Mesothelial cell of epicardium (in vitro differentiated cells): ENCODE results near the gene PRDM15. TPM values are rescaled to one million over a fixed set of nuclear protein-coding genes. Genes with fewer than 3 reads are reported as not detected.
A peak's percentile ranks its signal among the peaks of the same experiment; 100 is the strongest.

ENCODE experiments used
- DNase-seq, 2 experiments: peaks; one replicate each; pipeline ENCODE4 v3.0.0; 2021; ENCODE audit warnings: low spot score in 2 of 2; ENCODE audit not compliant: unreplicated experiment in 2 of 2
- H3K27ac Mint-ChIP-seq: 2 replicates; pipeline ENCODE4 v1.8.0; 2021; ENCODE audit warnings: mixed read lengths
- H3K27me3 Mint-ChIP-seq: 2 replicates; pipeline ENCODE4 v1.8.0; 2021; ENCODE audit warnings: low read depth, mixed read lengths
- H3K36me3 Mint-ChIP-seq: 2 replicates; pipeline ENCODE4 v1.8.0; 2021; ENCODE audit warnings: mixed read lengths
- H3K4me1 Mint-ChIP-seq: 2 replicates; pipeline ENCODE4 v1.8.0; 2021; ENCODE audit warnings: mixed read lengths
- H3K4me3 Mint-ChIP-seq: 2 replicates; pipeline ENCODE4 v1.8.0; 2021; ENCODE audit warnings: mild to moderate bottlenecking, moderate library complexity, mixed read lengths
- H3K9me3 Mint-ChIP-seq: 2 replicates; pipeline ENCODE4 v1.8.0; 2021; ENCODE audit warnings: mixed read lengths
- total RNA-seq: library from RNA; stranded (reverse); gene quantifications from 3 replicates; pipeline ENCODE4 v1.2.1, GENCODE V29; 2021
- TF ChIP-seq, protein P1 (sequence below): fragments of 200-600 bp; sonication (generic); IDR thresholded peaks from one replicate; pipeline ENCODE4 v1.5.0; 2021; ENCODE audit warnings: antibody characterized with exemption; ENCODE audit not compliant: unreplicated experiment

The PRDM15 gene
- total RNA-seq, 1 donor from 2014 or later, result 12.0 TPM

DNA sequence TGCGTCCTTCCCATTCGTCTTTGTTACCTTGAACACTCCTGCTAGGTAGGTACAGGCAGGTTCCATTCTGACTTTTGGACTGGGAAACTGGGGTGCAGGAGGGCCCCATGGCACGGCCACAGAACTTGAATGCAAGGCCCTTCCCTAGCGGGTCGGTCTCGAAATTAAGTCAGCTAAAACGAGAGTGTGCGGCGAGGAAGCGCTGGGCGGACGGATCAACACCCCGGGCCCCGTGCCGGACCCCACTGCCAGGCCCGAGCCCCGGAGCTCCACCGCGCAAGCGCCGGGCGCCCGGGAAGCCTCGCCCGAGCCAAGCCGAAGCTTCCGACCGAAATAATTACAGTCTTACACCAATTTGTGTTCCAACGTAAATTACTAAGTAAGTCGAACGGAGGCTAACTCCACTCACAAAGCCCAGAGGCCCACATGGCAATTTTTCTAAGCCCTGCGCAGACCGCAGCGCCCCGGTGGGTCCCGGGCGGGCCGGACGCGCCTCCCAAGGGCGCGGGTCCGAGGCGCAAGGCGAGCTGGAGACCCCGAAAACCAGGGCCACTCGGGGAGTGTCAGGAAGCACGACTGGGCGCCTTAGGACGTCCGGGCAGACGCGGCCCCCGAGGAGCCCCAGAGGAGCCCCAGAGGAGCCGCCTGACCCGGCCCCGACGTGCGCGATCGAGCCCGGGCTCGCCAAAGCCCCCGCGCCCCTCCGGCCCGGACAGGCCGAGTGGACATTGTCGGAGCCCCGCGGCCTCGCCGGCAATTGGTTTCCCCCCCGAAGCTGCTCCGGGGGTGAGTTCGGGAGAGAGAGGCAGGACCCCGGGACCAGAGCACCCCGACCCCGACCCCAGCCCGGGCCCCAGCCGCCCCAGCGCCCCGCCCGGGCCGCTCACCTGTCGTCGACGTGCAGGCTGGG, 112.9 kb downstream of the PRDM15 start:
- peaks cover 63% of the 10 kb centered on the region for H3K4me1 Mint-ChIP-seq
- H3K4me3 Mint-ChIP-seq, result peak overlapping the region; percentile 80
- H3K9me3 Mint-ChIP-seq, result no peaks in the 10 kb centered on the region
- TF ChIP-seq, protein P1, sequence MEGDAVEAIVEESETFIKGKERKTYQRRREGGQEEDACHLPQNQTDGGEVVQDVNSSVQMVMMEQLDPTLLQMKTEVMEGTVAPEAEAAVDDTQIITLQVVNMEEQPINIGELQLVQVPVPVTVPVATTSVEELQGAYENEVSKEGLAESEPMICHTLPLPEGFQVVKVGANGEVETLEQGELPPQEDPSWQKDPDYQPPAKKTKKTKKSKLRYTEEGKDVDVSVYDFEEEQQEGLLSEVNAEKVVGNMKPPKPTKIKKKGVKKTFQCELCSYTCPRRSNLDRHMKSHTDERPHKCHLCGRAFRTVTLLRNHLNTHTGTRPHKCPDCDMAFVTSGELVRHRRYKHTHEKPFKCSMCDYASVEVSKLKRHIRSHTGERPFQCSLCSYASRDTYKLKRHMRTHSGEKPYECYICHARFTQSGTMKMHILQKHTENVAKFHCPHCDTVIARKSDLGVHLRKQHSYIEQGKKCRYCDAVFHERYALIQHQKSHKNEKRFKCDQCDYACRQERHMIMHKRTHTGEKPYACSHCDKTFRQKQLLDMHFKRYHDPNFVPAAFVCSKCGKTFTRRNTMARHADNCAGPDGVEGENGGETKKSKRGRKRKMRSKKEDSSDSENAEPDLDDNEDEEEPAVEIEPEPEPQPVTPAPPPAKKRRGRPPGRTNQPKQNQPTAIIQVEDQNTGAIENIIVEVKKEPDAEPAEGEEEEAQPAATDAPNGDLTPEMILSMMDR, result no peak
- peak overlapping the region; percentile 76 for H3K27ac Mint-ChIP-seq
- H3K27me3 Mint-ChIP-seq, result peaks cover 90% of the 10 kb centered on the region
- DNase-seq, result no peak
- H3K36me3 Mint-ChIP-seq, result no peaks in the 10 kb centered on the region

DNA sequence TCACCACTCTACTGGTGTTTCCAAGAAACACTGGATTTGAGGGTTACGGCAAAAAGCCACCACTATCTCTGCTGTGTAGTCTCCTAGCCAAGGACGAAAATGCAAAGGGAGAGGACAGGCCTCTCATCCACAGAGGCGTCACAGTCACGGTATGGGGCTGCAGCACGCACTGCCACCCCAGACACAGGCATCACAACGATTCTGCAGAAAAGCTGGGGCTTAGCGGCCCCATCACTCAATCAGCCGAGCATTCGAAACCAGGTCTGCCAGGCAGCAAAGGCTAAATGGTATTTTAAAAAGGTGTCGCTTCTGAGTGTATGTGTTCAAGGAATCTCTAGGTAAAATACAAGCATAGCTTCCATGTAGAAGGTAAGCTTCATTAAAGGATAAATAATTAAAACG, 113.7 kb downstream of the PRDM15 start:
- peaks cover 90% of the 10 kb centered on the region for H3K27me3 Mint-ChIP-seq
- no peaks in the 10 kb centered on the region for H3K9me3 Mint-ChIP-seq
- peak overlapping the region; percentile 80 for H3K4me3 Mint-ChIP-seq
- DNase-seq, result no peak
- H3K4me1 Mint-ChIP-seq, result peaks cover 70% of the 10 kb centered on the region
- no peaks in the 10 kb centered on the region for H3K36me3 Mint-ChIP-seq
- TF ChIP-seq, protein P1, result no peak
- peak overlapping the region; percentile 76 for H3K27ac Mint-ChIP-seq

DNA sequence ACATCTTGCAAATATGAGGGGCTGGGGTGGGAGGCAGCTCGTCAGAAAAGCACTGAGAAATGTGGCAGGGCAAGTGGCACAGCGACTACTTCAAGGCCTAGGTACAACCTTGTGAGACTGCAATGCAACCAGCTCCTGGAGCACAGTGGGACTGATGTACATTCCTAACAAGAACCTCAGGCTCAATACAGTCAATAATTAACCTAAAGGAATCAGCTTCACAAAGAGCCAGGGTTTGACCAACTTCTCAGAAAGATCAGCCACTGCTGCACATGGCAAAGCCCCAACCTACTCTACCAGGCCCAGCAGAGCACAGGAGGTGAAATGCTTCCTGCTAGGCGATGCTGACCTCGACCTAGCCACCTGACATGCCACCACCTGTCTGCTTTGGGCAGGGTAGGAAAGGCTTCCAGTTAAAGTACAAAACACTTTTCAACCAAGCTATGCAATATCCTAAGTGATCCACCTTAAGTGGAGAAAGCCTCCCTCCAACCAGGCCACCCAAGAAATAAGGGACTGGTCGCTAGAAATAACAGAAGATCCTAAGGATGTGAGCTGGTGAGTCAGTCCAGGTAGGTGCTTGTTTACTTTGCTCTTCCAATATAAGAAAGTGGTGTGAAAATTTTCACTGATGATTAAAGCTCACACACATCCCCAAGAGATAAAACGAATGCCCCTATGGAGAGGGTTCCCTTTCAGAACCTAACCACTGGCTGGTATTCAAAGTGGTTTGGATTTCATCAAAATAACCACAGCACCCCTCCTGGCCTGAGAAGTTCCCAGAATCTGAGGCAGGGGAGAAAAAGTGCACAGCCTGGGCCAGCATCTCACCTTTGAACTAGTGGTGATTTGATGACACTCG, 114.4 kb downstream of the PRDM15 start:
- DNase-seq, result no peak
- TF ChIP-seq, protein P1, result no peak
- no peaks in the 10 kb centered on the region for H3K9me3 Mint-ChIP-seq
- peaks cover 90% of the 10 kb centered on the region for H3K27me3 Mint-ChIP-seq
- H3K36me3 Mint-ChIP-seq, result no peaks in the 10 kb centered on the region
- H3K4me1 Mint-ChIP-seq, result peaks cover 74% of the 10 kb centered on the region
- peak overlapping the region; percentile 76 for H3K27ac Mint-ChIP-seq
- H3K4me3 Mint-ChIP-seq, result peak overlapping the region; percentile 80

DNA sequence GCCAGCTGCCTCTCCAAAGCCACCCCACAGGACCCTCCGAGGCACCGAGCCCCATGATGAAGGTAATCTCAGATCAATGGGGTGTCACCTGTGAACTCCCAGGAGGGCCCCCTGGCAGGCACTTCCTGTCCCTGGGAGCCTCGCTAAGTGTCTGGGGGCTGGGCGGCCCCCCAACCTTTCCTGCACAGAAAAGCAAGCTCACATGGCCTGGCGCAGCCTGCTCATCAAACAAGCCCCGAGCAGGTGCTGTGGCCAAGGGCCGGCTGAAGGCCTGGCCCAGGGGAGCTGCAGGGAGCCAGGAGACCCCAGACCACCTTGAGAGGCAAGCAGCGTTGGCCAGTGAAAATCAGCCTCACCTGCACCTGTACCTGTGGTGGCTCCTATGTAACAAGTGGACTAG, 115.1 kb downstream of the PRDM15 start:
- Mint-ChIP-seq H3K36me3 (no peaks in the 10 kb centered on the region), H3K4me1 (peaks cover 72% of the 10 kb centered on the region), H3K27me3 (peaks cover 86% of the 10 kb centered on the region), H3K9me3 (no peaks in the 10 kb centered on the region), H3K27ac (no peak overlapping the region), H3K4me3 (peak overlapping the region; percentile 17)
- TF ChIP-seq, protein P1, result no peak
- no peak for DNase-seq

DNA sequence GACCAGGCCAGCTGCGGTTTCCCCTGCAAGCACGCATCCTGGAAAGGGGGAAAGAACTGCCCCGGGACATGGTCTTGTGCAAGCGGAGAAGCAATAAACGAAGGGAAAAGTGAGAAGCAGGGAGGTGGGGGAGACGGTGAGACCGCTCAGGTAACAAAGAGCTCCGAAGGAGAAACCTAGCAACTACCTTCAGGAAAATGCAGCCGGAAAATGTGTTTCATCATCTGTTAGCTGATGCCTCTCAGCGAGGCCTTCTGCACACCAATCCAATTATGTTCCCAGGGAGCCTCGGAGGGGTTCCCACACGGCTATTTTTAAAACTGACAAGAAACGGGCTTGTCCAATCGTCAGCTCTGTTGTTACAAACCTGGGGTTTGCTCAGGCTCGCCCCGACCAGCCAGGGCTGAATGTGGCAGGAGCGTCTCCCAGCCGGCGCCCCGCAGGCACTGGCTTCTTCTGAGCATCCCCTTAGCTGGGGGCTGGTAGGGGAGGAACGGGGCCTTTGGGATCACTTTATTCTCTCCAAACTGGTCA, 115.7 kb downstream of the PRDM15 start:
- H3K9me3 Mint-ChIP-seq, result no peaks in the 10 kb centered on the region

More for the DNA sequence above, 115.7 kb downstream of the PRDM15 start:
- TF ChIP-seq, protein P1, result no peak
- Mint-ChIP-seq H3K4me3 (peak overlapping the region; percentile 55), H3K27me3 (peaks cover 81% of the 10 kb centered on the region), H3K4me1 (peaks cover 67% of the 10 kb centered on the region), H3K27ac (peak overlapping the region; percentile 88), H3K36me3 (no peaks in the 10 kb centered on the region)
- DNase-seq, result no peak
